Measurements from ENCODE around the gene ADH1B. TPM values are rescaled to one million over a fixed set of nuclear protein-coding genes. Genes with fewer than 3 reads are reported as not detected.

Gene ADH1B
- total RNA-seq, 1 experiment from 2014 or later = not detected

- POLR2A ChIA-PET (ENCODE audit: unreplicated experiment) = no interaction called here
- Histone ChIP-seq H3K79me2 (ENCODE audit: low read depth) (no peaks in the 10 kb centered on the region), H3K27me3 (ENCODE audit: insufficient read depth, low read depth) (no peaks in the 10 kb centered on the region), H3K9me2 (ENCODE audit: insufficient read depth) (0 out of 2 replicates have a peak, but pooled peaks cover 4% of the 10 kb centered on the region), H4K20me1 (ENCODE audit: insufficient read depth) (no peaks in the 10 kb centered on the region), H3K4me2 (no peak overlapping the region), H3K36me3 (ENCODE audit: low read depth) (no peaks in the 10 kb centered on the region), H3K4me3 (no peak overlapping the region), H3K9me3 (ENCODE audit: insufficient read depth, low read depth) (no peaks in the 10 kb centered on the region), H3K27ac (no peak overlapping the region), H3F3A (ENCODE audit: insufficient read depth, low read depth) (no peaks in the 10 kb centered on the region), H2AFZ (no peak overlapping the region), H3K4me1 (replicated peaks; ENCODE audit: insufficient read depth) (no peaks in the 10 kb centered on the region)
- no peak for TF ChIP-seq EZH2 (IDR thresholded peaks at IDR 0.05; ENCODE audit: low read depth)
- no peak for TF ChIP-seq CTCF (conservative IDR thresholded peaks at IDR 0.05)
- no TSS peak for BruUV-seq (replicated peaks)
- intact Hi-C loops (cut with micrococcal nuclease; ENCODE audit: unreplicated experiment) = no loop called here
- CTCF ChIA-PET = no interaction called here
- no peak for DNase-seq
Observed at GRCh38 chr4:99310389-99310788, 10.8 kb downstream of the ADH1B start.

GRCh38 chr4:99305638-99306400 is 15.4 kb downstream of the ADH1B start:
- TF ChIP-seq EZH2 (IDR thresholded peaks at IDR 0.05; ENCODE audit: low read depth) (no peak), CTCF (conservative IDR thresholded peaks at IDR 0.05) (no peak)
- BruUV-seq (replicated peaks) = no TSS peak

GRCh38 chr4:99301376-99302164 is 19.6 kb downstream of the ADH1B start:
- Histone ChIP-seq H3F3A (ENCODE audit: insufficient read depth, low read depth) (no peaks in the 10 kb centered on the region), H3K27me3 (ENCODE audit: insufficient read depth, low read depth) (no peaks in the 10 kb centered on the region; the same call in 1 of the 2 replicates), H4K20me1 (ENCODE audit: insufficient read depth) (no peaks in the 10 kb centered on the region), H3K4me2 (no peak overlapping the region), H3K4me3 (no peak overlapping the region), H3K9me2 (ENCODE audit: insufficient read depth) (0 out of 2 replicates have a peak, but pooled peaks cover 4% of the 10 kb centered on the region), H3K36me3 (ENCODE audit: low read depth) (no peaks in the 10 kb centered on the region), H3K9me3 (ENCODE audit: insufficient read depth, low read depth) (no peaks in the 10 kb centered on the region; the same call in 1 of the 2 replicates), H3K79me2 (ENCODE audit: low read depth) (no peaks in the 10 kb centered on the region), H3K4me1 (replicated peaks; ENCODE audit: insufficient read depth) (no peaks in the 10 kb centered on the region), H3K27ac (no peak overlapping the region), H2AFZ (no peak overlapping the region)
- CTCF ChIA-PET = no interaction called here
- TF ChIP-seq EZH2 (IDR thresholded peaks at IDR 0.05; ENCODE audit: low read depth) (no peak), CTCF (conservative IDR thresholded peaks at IDR 0.05) (no peak)
- intact Hi-C loops (cut with micrococcal nuclease; ENCODE audit: unreplicated experiment) = no loop called here
- POLR2A ChIA-PET (ENCODE audit: unreplicated experiment) = interaction anchor here (0.7 kb wide), 1 partner anchor 371 kb away, joined by 3 read pairs; no protein-coding TSS in a partner anchor
- no peak for DNase-seq
- BruUV-seq (replicated peaks) = no TSS peak

More at GRCh38 chr4:99305638-99306400, 15.4 kb downstream of the ADH1B start:
- Histone ChIP-seq H3K79me2 (ENCODE audit: low read depth) (no peaks in the 10 kb centered on the region), H3K9me2 (ENCODE audit: insufficient read depth) (0 out of 2 replicates have a peak, but pooled peaks cover 4% of the 10 kb centered on the region), H4K20me1 (ENCODE audit: insufficient read depth) (no peaks in the 10 kb centered on the region), H3F3A (ENCODE audit: insufficient read depth, low read depth) (no peaks in the 10 kb centered on the region), H3K27ac (no peak overlapping the region), H3K4me2 (no peak overlapping the region), H3K36me3 (ENCODE audit: low read depth) (no peaks in the 10 kb centered on the region), H3K9me3 (ENCODE audit: insufficient read depth, low read depth) (no peaks in the 10 kb centered on the region), H3K27me3 (ENCODE audit: insufficient read depth, low read depth) (no peaks in the 10 kb centered on the region), H3K4me3 (no peak overlapping the region), H2AFZ (no peak overlapping the region), H3K4me1 (replicated peaks; ENCODE audit: insufficient read depth) (no peaks in the 10 kb centered on the region)
- intact Hi-C loops (cut with micrococcal nuclease; ENCODE audit: unreplicated experiment) = no loop called here
- no peak for DNase-seq
- ChIA-PET POLR2A (ENCODE audit: unreplicated experiment) (no interaction called here), CTCF (no interaction called here)

Data from PC-9 (cell line).